IMR-90 (cell line): ENCODE results near the gene FAM219A. TPM values are rescaled to one million over a fixed set of nuclear protein-coding genes. Genes with fewer than 3 reads are reported as not detected.
A peak's percentile ranks its signal among the peaks of the same experiment; 100 is the strongest.

Experiments
- ATAC-seq: fragments of 200-7000 bp; cut with Tn5 transposase; 2 replicates; pipeline ENCODE4 v1.9.1; 2020; ENCODE audit warnings: low read depth, mild to moderate bottlenecking, moderate library complexity
- BruUV-seq: library from RNA; stranded (reverse); fragments of 400-500 nt; replicated peaks from 2 replicates; lab custom pipeline; 2021; lab: Mats Ljungman, UMichigan
- CTCF ChIA-PET: fragments of 300-600 bp; formaldehyde crosslinking; extraction: SDS; loops from one replicate; lab custom pipeline; 2021; ENCODE audit warnings: antibody characterized with exemption; lab: Yijun Ruan, JAX
- POLR2A ChIA-PET: fragments of 300-600 bp; sonication (Branson Sonifier 250); formaldehyde crosslinking; loops from one replicate; lab custom pipeline; 2022; ENCODE audit warnings: antibody characterized with exemption; ENCODE audit not compliant: unreplicated experiment; lab: Charles Lee
- DNase-seq: peaks from one replicate; pipeline ENCODE4 v3.0.0; 2013
- H2AFZ ChIP-seq: replicated peaks from 2 replicates; pipeline ENCODE3; 2013; ENCODE audit warnings: low read length, mild to moderate bottlenecking; ENCODE audit not compliant: poor library complexity
- H2AK5ac ChIP-seq: 2 replicates; pipeline ENCODE4 v1.6.1; 2013; ENCODE audit warnings: low read depth, low read length, inconsistent platforms
- H2AK9ac ChIP-seq: replicated peaks from 2 replicates; pipeline ENCODE3; 2013; ENCODE audit warnings: mild to moderate bottlenecking, low read depth, low read length, moderate library complexity; ENCODE audit not compliant: poor library complexity
- H2BK120ac ChIP-seq: 2 replicates; pipeline ENCODE4 v1.6.1; 2013; ENCODE audit warnings: low read depth, low read length, inconsistent platforms
- H2BK15ac ChIP-seq: 3 replicates; pipeline ENCODE4 v1.6.1; 2013; ENCODE audit warnings: low read depth, low read length, inconsistent platforms
- H2BK20ac ChIP-seq: 2 replicates; pipeline ENCODE4 v1.6.1; 2013; ENCODE audit warnings: low read depth, mild to moderate bottlenecking, inconsistent platforms, low read length, moderate library complexity
- H2BK5ac ChIP-seq: 2 replicates; pipeline ENCODE4 v1.6.1; 2013; ENCODE audit warnings: mild to moderate bottlenecking, low read depth, low read length, inconsistent platforms; ENCODE audit not compliant: poor library complexity, severe bottlenecking
- H3K14ac ChIP-seq: replicated peaks from 2 replicates; pipeline ENCODE4 v1.6.1; 2013; ENCODE audit warnings: low read depth, low read length, inconsistent platforms
- H3K18ac ChIP-seq: 2 replicates; pipeline ENCODE4 v1.6.1; 2013; ENCODE audit warnings: low read depth, low read length, control low read depth
- H3K23ac ChIP-seq: 2 replicates; pipeline ENCODE4 v1.6.1; 2013; ENCODE audit warnings: low read depth, low read length, inconsistent platforms
- H3K27ac ChIP-seq: 2 replicates; pipeline ENCODE4 v1.5.1; 2013; ENCODE audit warnings: mild to moderate bottlenecking, control low read depth, low read length; ENCODE audit not compliant: insufficient read depth
- H3K27me3 ChIP-seq: 2 replicates; pipeline ENCODE4 v1.6.1; 2013; ENCODE audit warnings: low read length; ENCODE audit not compliant: control insufficient read depth, insufficient read depth
- H3K36me3 ChIP-seq: 2 replicates; pipeline ENCODE4 v1.6.1; 2013; ENCODE audit warnings: low read length, mixed read lengths; ENCODE audit not compliant: control insufficient read depth, insufficient read depth
- H3K4ac ChIP-seq: 2 replicates; pipeline ENCODE4 v1.6.1; 2013; ENCODE audit warnings: low read depth, low read length, inconsistent platforms
- H3K4me1 ChIP-seq: 2 replicates; pipeline ENCODE4 v1.6.1; 2013; ENCODE audit warnings: low read length, mixed read lengths; ENCODE audit not compliant: control insufficient read depth, insufficient read depth
- H3K4me2 ChIP-seq: 2 replicates; pipeline ENCODE4 v1.6.1; 2013; ENCODE audit warnings: low read depth, mild to moderate bottlenecking, control low read depth, low read length, moderate library complexity
- H3K4me3 ChIP-seq: 2 replicates; pipeline ENCODE4 v1.5.1; 2013; ENCODE audit warnings: low read depth, mild to moderate bottlenecking, control low read depth, low read length, moderate library complexity; ENCODE audit not compliant: insufficient read depth
- H3K56ac ChIP-seq: 2 replicates; pipeline ENCODE4 v1.6.1; 2013; ENCODE audit warnings: low read length, inconsistent platforms; ENCODE audit not compliant: insufficient read depth; ENCODE audit errors: extremely low read depth
- H3K79me1 ChIP-seq, 2 experiments: 2 replicates each; pipeline ENCODE4 v1.6.1; 2013; ENCODE audit warnings: low read length in 2 of 2, inconsistent platforms in 1 of 2, low read depth in 1 of 2
- H3K9ac ChIP-seq: 2 replicates; pipeline ENCODE4 v1.6.1; 2013; ENCODE audit warnings: low read depth, low read length, control low read depth
- H3K9me1 ChIP-seq: 2 replicates; pipeline ENCODE4 v1.6.1; 2013; ENCODE audit warnings: low read length, inconsistent platforms; ENCODE audit not compliant: insufficient read depth
- H3K9me3 ChIP-seq: 2 replicates; pipeline ENCODE4 v1.6.1; 2013; ENCODE audit warnings: low read length; ENCODE audit not compliant: control insufficient read depth, insufficient read depth
- H4K20me1 ChIP-seq: 2 replicates; pipeline ENCODE4 v1.6.1; 2013; ENCODE audit warnings: low read length, inconsistent platforms; ENCODE audit not compliant: insufficient read depth
- H4K5ac ChIP-seq: 2 replicates; pipeline ENCODE4 v1.6.1; 2013; ENCODE audit warnings: mild to moderate bottlenecking, low read depth, low read length, control low read depth
- H4K8ac ChIP-seq, 2 experiments: 2 replicates each; pipeline ENCODE4 v1.6.1; 2013; ENCODE audit warnings: low read depth in 2 of 2, low read length in 2 of 2, control low read depth in 1 of 2, inconsistent platforms in 1 of 2
- H4K91ac ChIP-seq: 2 replicates; pipeline ENCODE4 v1.6.1; 2013; ENCODE audit warnings: low read depth, low read length, inconsistent platforms; ENCODE audit not compliant: insufficient read depth
- BHLHE40 ChIP-seq: fragments of 150-350 bp; IDR thresholded peaks from 2 replicates; pipeline ENCODE4 v1.6.1; 2016; ENCODE audit warnings: mild to moderate bottlenecking, low read depth, low read length
- CEBPB ChIP-seq: IDR thresholded peaks from 2 replicates; pipeline ENCODE4 v1.6.1; 2012; ENCODE audit warnings: low read depth, low read length, improper control_type of control experiment
- CHD1 ChIP-seq: IDR thresholded peaks from 2 replicates; pipeline ENCODE4 v1.6.1; 2012; ENCODE audit warnings: low read depth, low read length, improper control_type of control experiment
- FOS ChIP-seq: fragments of 150-350 bp; IDR thresholded peaks from 2 replicates; pipeline ENCODE4 v1.6.1; 2016; ENCODE audit warnings: low read depth, low read length
- MAFK ChIP-seq: IDR thresholded peaks from 2 replicates; pipeline ENCODE4 v1.6.1; 2012; ENCODE audit warnings: low read depth, low read length, improper control_type of control experiment
- MAZ ChIP-seq: IDR thresholded peaks from 2 replicates; pipeline ENCODE4 v1.6.1; 2012; ENCODE audit warnings: low read depth, mild to moderate bottlenecking, low read length, improper control_type of control experiment, moderate library complexity, borderline replicate concordance
- MXI1 ChIP-seq: IDR thresholded peaks from 2 replicates; pipeline ENCODE4 v1.6.1; 2012; ENCODE audit warnings: low read depth, mild to moderate bottlenecking, low read length, moderate library complexity, borderline replicate concordance
- NFE2L2 ChIP-seq: fragments of 150-350 bp; IDR thresholded peaks from 2 replicates; pipeline ENCODE4 v1.6.1; 2016; ENCODE audit warnings: low read depth, mild to moderate bottlenecking, low read length
- POLR2A ChIP-seq: IDR thresholded peaks from 2 replicates; pipeline ENCODE4 v1.6.1; 2012; ENCODE audit warnings: mild to moderate bottlenecking, low read depth, low read length
- RAD21 ChIP-seq: IDR thresholded peaks from 2 replicates; pipeline ENCODE4 v1.6.1; 2012; ENCODE audit warnings: low read length, improper control_type of control experiment
- RCOR1 ChIP-seq: IDR thresholded peaks from 2 replicates; pipeline ENCODE4 v1.6.1; 2012; ENCODE audit warnings: mild to moderate bottlenecking, low read length, improper control_type of control experiment; ENCODE audit not compliant: insufficient replicate concordance
- RFX5 ChIP-seq: IDR thresholded peaks from 2 replicates; pipeline ENCODE4 v1.8.0; 2012; ENCODE audit warnings: low read depth, mild to moderate bottlenecking, low read length, moderate library complexity
- SMC3 ChIP-seq: fragments of 150-350 bp; IDR thresholded peaks from 2 replicates; pipeline ENCODE4 v1.6.1; 2016; ENCODE audit warnings: low read depth, mild to moderate bottlenecking, antibody characterized with exemption, low read length, moderate library complexity
- WGBS, 2 experiments: methylation state at CpG; one replicate each; pipeline versions ENCODE4 v1.1.5 to v1.1.7; 2013; ENCODE audit warnings: missing lambda C conversion rate in 2 of 2; ENCODE audit not compliant: insufficient read length in 1 of 2; ENCODE audit errors: extremely low coverage in 2 of 2; 5-methylcytosine and 5-hydroxymethylcytosine counted together
- dilution Hi-C: fragments of 300-500 bp; cut with HindIII; formaldehyde crosslinking; loops from one replicate; pipeline ENCODE4 v1.14.3; 2018; ENCODE audit warnings: low sequenced_read_pairs; ENCODE audit not compliant: unreplicated experiment
- in situ Hi-C: fragments of 300-500 bp; cut with MboI; formaldehyde crosslinking; loops from 3 replicates; pipeline ENCODE4 v1.14.3; 2019; ENCODE audit warnings: low sequenced_read_pairs, inconsistent platforms, mixed read lengths
- intact Hi-C: fragments of 100-400 bp; cut with micrococcal nuclease; formaldehyde crosslinking; loops from 2 replicates; pipeline ENCODE4 v1.10.0; 2022
- polyA plus RNA-seq, 3 experiments: library from polyadenylated mRNA; depleted of rRNA; stranded (reverse); fragments of >200 nt; gene quantifications; 2 replicates each; pipeline ENCODE4 v1.2.3, GENCODE V29; 2012; ENCODE audit warnings: low replicate concordance in 1 of 3
- total RNA-seq: library from RNA; depleted of rRNA; stranded (reverse); fragments of >200 nt; gene quantifications from 2 replicates; pipeline ENCODE4 v1.2.3, GENCODE V29; 2012
- TF ChIP-seq, protein P1 (sequence below): fragments of 150-350 bp; IDR thresholded peaks from 2 replicates; pipeline ENCODE4 v1.6.1; 2016; ENCODE audit warnings: low read depth, mild to moderate bottlenecking, low read length, moderate library complexity, borderline replicate concordance
- TF ChIP-seq, protein P2 (sequence below): conservative IDR thresholded peaks from 2 replicates; pipeline ENCODE4 v1.5.1; 2012; ENCODE audit warnings: mild to moderate bottlenecking, low read depth, low read length, improper control_type of control experiment

The FAM219A gene
- total and polyA plus RNA-seq, 2 of the 4 experiments (the other 2 are of a cell fraction): 4.8 to 20.8 TPM

DNA sequence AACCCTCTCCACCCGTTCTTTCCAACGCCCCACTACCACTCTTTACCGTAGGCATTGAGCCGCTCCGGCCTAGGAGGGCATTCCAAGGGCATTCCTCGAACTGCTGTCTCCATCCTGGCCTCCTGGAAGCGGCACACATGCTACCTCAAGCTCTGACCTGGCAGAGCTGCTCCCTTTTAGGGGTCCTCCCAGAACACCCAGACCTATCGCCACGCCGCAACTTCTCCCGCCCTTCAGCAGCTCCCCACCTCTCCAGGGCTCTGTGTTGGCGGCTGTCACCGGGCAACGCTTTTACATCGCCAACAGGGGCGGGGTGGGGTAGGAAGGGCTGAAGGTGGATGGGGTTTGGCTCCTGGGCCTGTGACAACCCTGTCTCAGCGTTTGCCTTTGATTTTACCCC lies 77.0 kb downstream of the FAM219A start:
- H3K4ac ChIP-seq: no peak overlapping the region; the same call in 1 of the 2 replicates
- H3K23ac ChIP-seq: 0 out of 2 replicates have a peak overlapping the region, but pooled peaks have one; percentile 70
- ChIA-PET CTCF (no interaction called here), POLR2A (interaction anchor here (0.7 kb wide), 1 partner anchor 139 kb away, joined by 3 read pairs; no protein-coding TSS in a partner anchor)
- no peaks in the 10 kb centered on the region for H3K79me1 ChIP-seq
- H4K91ac ChIP-seq: peak overlapping the region; percentile 28; the same call in 1 of the 2 replicates
- H2BK15ac ChIP-seq: no peak overlapping the region
- no peak overlapping the region for H2BK120ac ChIP-seq
- peak overlapping the region; percentile 82 to 83; a peak in 2 of 4 replicates for H4K8ac ChIP-seq
- dilution Hi-C loops: no loop called here
- H3K18ac ChIP-seq: no peak overlapping the region
- peak overlapping the region; percentile 58; the same call in 1 of the 2 replicates for H3K4me3 ChIP-seq
- H3K9me3 ChIP-seq: no peaks in the 10 kb centered on the region
- 19% methylated on average over 6 of the region's 17 CpGs; no CpG with 5 or more reads in 1 of the 2 experiments for WGBS, 2 experiments
- BruUV-seq: no TSS peak
- H4K20me1 ChIP-seq: no peaks in the 10 kb centered on the region
- ATAC-seq: no peak
- intact Hi-C loops: no loop called here
- no peak overlapping the region for H3K14ac ChIP-seq
- H3K27me3 ChIP-seq: no peaks in the 10 kb centered on the region; the same call in 1 of the 2 replicates
- no peak overlapping the region for H2BK20ac ChIP-seq
- no peak overlapping the region for H3K9ac ChIP-seq
- H2AFZ ChIP-seq: peak overlapping the region; percentile 98
- H3K4me1 ChIP-seq: peaks cover 6% of the 10 kb centered on the region
- peaks cover 4% of the 10 kb centered on the region; the same call in 1 of the 2 replicates for H3K9me1 ChIP-seq
- H3K56ac ChIP-seq: no peak overlapping the region
- no peak overlapping the region for H2BK5ac ChIP-seq
- H3K27ac ChIP-seq: no peak overlapping the region
- H2AK9ac ChIP-seq: no peak overlapping the region
- no peak for DNase-seq
- H4K5ac ChIP-seq: no peak overlapping the region; the same call in 1 of the 2 replicates
- no peaks in the 10 kb centered on the region for H3K36me3 ChIP-seq
- H2AK5ac ChIP-seq: no peak overlapping the region
- TF ChIP-seq RCOR1 (no peak), CEBPB (no peak), SMC3 (no peak), RAD21 (no peak), RFX5 (no peak), FOS (no peak), MAZ (no peak), CHD1 (no peak), MAFK (no peak), POLR2A (no peak), NFE2L2 (no peak), BHLHE40 (no peak), MXI1 (no peak)
- TF ChIP-seq, protein P1, sequence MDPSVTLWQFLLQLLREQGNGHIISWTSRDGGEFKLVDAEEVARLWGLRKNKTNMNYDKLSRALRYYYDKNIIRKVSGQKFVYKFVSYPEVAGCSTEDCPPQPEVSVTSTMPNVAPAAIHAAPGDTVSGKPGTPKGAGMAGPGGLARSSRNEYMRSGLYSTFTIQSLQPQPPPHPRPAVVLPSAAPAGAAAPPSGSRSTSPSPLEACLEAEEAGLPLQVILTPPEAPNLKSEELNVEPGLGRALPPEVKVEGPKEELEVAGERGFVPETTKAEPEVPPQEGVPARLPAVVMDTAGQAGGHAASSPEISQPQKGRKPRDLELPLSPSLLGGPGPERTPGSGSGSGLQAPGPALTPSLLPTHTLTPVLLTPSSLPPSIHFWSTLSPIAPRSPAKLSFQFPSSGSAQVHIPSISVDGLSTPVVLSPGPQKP: no peak
- TF ChIP-seq, protein P2, sequence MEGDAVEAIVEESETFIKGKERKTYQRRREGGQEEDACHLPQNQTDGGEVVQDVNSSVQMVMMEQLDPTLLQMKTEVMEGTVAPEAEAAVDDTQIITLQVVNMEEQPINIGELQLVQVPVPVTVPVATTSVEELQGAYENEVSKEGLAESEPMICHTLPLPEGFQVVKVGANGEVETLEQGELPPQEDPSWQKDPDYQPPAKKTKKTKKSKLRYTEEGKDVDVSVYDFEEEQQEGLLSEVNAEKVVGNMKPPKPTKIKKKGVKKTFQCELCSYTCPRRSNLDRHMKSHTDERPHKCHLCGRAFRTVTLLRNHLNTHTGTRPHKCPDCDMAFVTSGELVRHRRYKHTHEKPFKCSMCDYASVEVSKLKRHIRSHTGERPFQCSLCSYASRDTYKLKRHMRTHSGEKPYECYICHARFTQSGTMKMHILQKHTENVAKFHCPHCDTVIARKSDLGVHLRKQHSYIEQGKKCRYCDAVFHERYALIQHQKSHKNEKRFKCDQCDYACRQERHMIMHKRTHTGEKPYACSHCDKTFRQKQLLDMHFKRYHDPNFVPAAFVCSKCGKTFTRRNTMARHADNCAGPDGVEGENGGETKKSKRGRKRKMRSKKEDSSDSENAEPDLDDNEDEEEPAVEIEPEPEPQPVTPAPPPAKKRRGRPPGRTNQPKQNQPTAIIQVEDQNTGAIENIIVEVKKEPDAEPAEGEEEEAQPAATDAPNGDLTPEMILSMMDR: no peak
- in situ Hi-C loops: no loop called here
- peak overlapping the region; percentile 92; the same call in 1 of the 2 replicates for H3K4me2 ChIP-seq
